T-helper 17 cell (primary cell): ENCODE measurements around the gene SLC8B1. TPM values are rescaled to one million over a fixed set of nuclear protein-coding genes. Genes with fewer than 3 reads are reported as not detected.

Experiments used
- ATAC-seq: fragments of 150-1000 bp; cut with Tn5 transposase; 2 replicates; pipeline ENCODE4 v1.10.0; 2021; ENCODE audit warnings: mild to moderate bottlenecking, moderate library complexity
- DNase-seq, 3 donors: peaks; one replicate each; pipeline versions ENCODE4 v3.0.0 to v3.0.0-alpha.2; 2020 to 2021
- H3K9me3 ChIP-seq: one replicate; pipeline ENCODE4 v1.7.0; 2013; ENCODE audit warnings: low read length, mild to moderate bottlenecking; ENCODE audit not compliant: control insufficient read depth, poor library complexity, severe bottlenecking
- H3K27ac Mint-ChIP-seq: one replicate; pipeline ENCODE4 v1.8.0; 2022; ENCODE audit warnings: mild to moderate bottlenecking, moderate library complexity, mixed read lengths
- H3K27me3 Mint-ChIP-seq: one replicate; pipeline ENCODE4 v1.8.0; 2022; ENCODE audit warnings: mixed read lengths
- H3K36me3 Mint-ChIP-seq: one replicate; pipeline ENCODE4 v1.8.0; 2022; ENCODE audit warnings: low read depth, mixed read lengths
- H3K4me1 Mint-ChIP-seq: one replicate; pipeline ENCODE4 v1.8.0; 2022; ENCODE audit warnings: mild to moderate bottlenecking, mixed read lengths
- H3K4me3 Mint-ChIP-seq: one replicate; pipeline ENCODE4 v1.8.0; 2022; ENCODE audit warnings: mild to moderate bottlenecking, moderate library complexity, mixed read lengths
- total RNA-seq, 4 donors: library from RNA in 2 of 4; stranded (reverse) in 2 of 4; gene quantifications; one replicate each; pipeline ENCODE4 v1.2.3 and lab custom pipeline; 2022 to 2026

Gene SLC8B1
- total RNA-seq, 2 donors from 2014 or later, result 58.6 to 66.0 TPM

- no peaks in the 10 kb centered on the region for H3K4me1 Mint-ChIP-seq
- H3K27me3 Mint-ChIP-seq, result peaks cover 11% of the 10 kb centered on the region
- H3K36me3 Mint-ChIP-seq, result no peaks in the 10 kb centered on the region
- no peak overlapping the region for H3K27ac Mint-ChIP-seq
- no peaks in the 10 kb centered on the region for H3K9me3 ChIP-seq
- no peak for ATAC-seq
- no peak for DNase-seq
- no peak overlapping the region for H3K4me3 Mint-ChIP-seq
Observed at GRCh38 chr12:113346353-113346752, 11.4 kb upstream of the SLC8B1 start.

GRCh38 chr12:113345318-113345717 is 10.4 kb upstream of the SLC8B1 start:
- H3K36me3 Mint-ChIP-seq, result no peaks in the 10 kb centered on the region
- no peak overlapping the region for H3K4me3 Mint-ChIP-seq
- no peak overlapping the region for H3K27ac Mint-ChIP-seq
- peaks cover 11% of the 10 kb centered on the region for H3K27me3 Mint-ChIP-seq
- no peak for DNase-seq
- no peaks in the 10 kb centered on the region for H3K4me1 Mint-ChIP-seq
- no peak for ATAC-seq
- H3K9me3 ChIP-seq, result no peaks in the 10 kb centered on the region

GRCh38 chr12:113341535-113341934 is 6.6 kb upstream of the SLC8B1 start:
- Mint-ChIP-seq H3K4me3 (no peak overlapping the region), H3K27me3 (no peaks in the 10 kb centered on the region), H3K27ac (peak overlapping the region; percentile 2), H3K4me1 (no peaks in the 10 kb centered on the region), H3K36me3 (no peaks in the 10 kb centered on the region)
- ATAC-seq, result no peak
- DNase-seq, result no peak
- no peaks in the 10 kb centered on the region for H3K9me3 ChIP-seq

- DNase-seq (no peak), ATAC-seq (no peak)
- H3K36me3 Mint-ChIP-seq, result no peaks in the 10 kb centered on the region
- no peak overlapping the region for H3K4me3 Mint-ChIP-seq
- no peaks in the 10 kb centered on the region for H3K27me3 Mint-ChIP-seq
- no peak overlapping the region for H3K27ac Mint-ChIP-seq
- H3K9me3 ChIP-seq, result no peaks in the 10 kb centered on the region
- H3K4me1 Mint-ChIP-seq, result peaks cover 2% of the 10 kb centered on the region
Observed at GRCh38 chr12:113340061-113340460, 5.2 kb upstream of the SLC8B1 start.

GRCh38 chr12:113339540-113339939 is 4.6 kb upstream of the SLC8B1 start:
- H3K27me3 Mint-ChIP-seq, result no peaks in the 10 kb centered on the region
- H3K4me1 Mint-ChIP-seq, result peaks cover 4% of the 10 kb centered on the region
- H3K4me3 Mint-ChIP-seq, result no peak overlapping the region
- no peak overlapping the region for H3K27ac Mint-ChIP-seq
- ATAC-seq (no peak), DNase-seq (no peak)
- H3K9me3 ChIP-seq, result no peaks in the 10 kb centered on the region
- H3K36me3 Mint-ChIP-seq, result peaks cover 2% of the 10 kb centered on the region

GRCh38 chr12:113333877-113334785 is 778 bp downstream of the SLC8B1 start:
- Mint-ChIP-seq H3K36me3 (peaks cover 15% of the 10 kb centered on the region), H3K4me1 (peaks cover 22% of the 10 kb centered on the region), H3K27me3 (no peaks in the 10 kb centered on the region), H3K27ac (peak overlapping the region; percentile 77), H3K4me3 (peak overlapping the region; percentile 95)
- ATAC-seq (peak; percentile 27), DNase-seq (no peak)
- H3K9me3 ChIP-seq, result no peaks in the 10 kb centered on the region

GRCh38 chr12:113333418-113333750 is 1.5 kb downstream of the SLC8B1 start:
- no peaks in the 10 kb centered on the region for H3K27me3 Mint-ChIP-seq
- ATAC-seq (no peak), DNase-seq (no peak)
- peak overlapping the region; percentile 95 for H3K4me3 Mint-ChIP-seq
- peak overlapping the region; percentile 77 for H3K27ac Mint-ChIP-seq
- no peaks in the 10 kb centered on the region for H3K9me3 ChIP-seq
- peaks cover 24% of the 10 kb centered on the region for H3K4me1 Mint-ChIP-seq
- H3K36me3 Mint-ChIP-seq, result peaks cover 15% of the 10 kb centered on the region

GRCh38 chr12:113332688-113333417 is 2.1 kb downstream of the SLC8B1 start:
- peaks cover 15% of the 10 kb centered on the region for H3K36me3 Mint-ChIP-seq
- H3K9me3 ChIP-seq, result no peaks in the 10 kb centered on the region
- H3K4me3 Mint-ChIP-seq, result peak overlapping the region; percentile 36
- ATAC-seq (no peak), DNase-seq (no peak)
- no peaks in the 10 kb centered on the region for H3K27me3 Mint-ChIP-seq
- peaks cover 27% of the 10 kb centered on the region for H3K4me1 Mint-ChIP-seq
- H3K27ac Mint-ChIP-seq, result no peak overlapping the region

- Mint-ChIP-seq H3K36me3 (peaks cover 15% of the 10 kb centered on the region), H3K27me3 (no peaks in the 10 kb centered on the region), H3K27ac (peak overlapping the region; percentile 83), H3K4me1 (peaks cover 30% of the 10 kb centered on the region), H3K4me3 (no peak overlapping the region)
- DNase-seq (no peak), ATAC-seq (no peak)
- no peaks in the 10 kb centered on the region for H3K9me3 ChIP-seq
Observed at GRCh38 chr12:113330505-113330904, 4.4 kb downstream of the SLC8B1 start.

- Mint-ChIP-seq H3K36me3 (peaks cover 15% of the 10 kb centered on the region), H3K27me3 (no peaks in the 10 kb centered on the region), H3K27ac (peak overlapping the region; percentile 83), H3K4me3 (no peak overlapping the region), H3K4me1 (peaks cover 28% of the 10 kb centered on the region)
- no peaks in the 10 kb centered on the region for H3K9me3 ChIP-seq
- DNase-seq, result no peak
- no peak for ATAC-seq
Observed at GRCh38 chr12:113329791-113330417, 5.0 kb downstream of the SLC8B1 start.

GRCh38 chr12:113329022-113329790 is 5.7 kb downstream of the SLC8B1 start:
- H3K4me3 Mint-ChIP-seq, result no peak overlapping the region
- H3K9me3 ChIP-seq, result no peaks in the 10 kb centered on the region
- H3K4me1 Mint-ChIP-seq, result peaks cover 23% of the 10 kb centered on the region
- peak overlapping the region; percentile 83 for H3K27ac Mint-ChIP-seq
- no peaks in the 10 kb centered on the region for H3K27me3 Mint-ChIP-seq
- peaks cover 12% of the 10 kb centered on the region for H3K36me3 Mint-ChIP-seq
- ATAC-seq (no peak), DNase-seq (no peak)

- no peak overlapping the region for H3K4me3 Mint-ChIP-seq
- no peak for ATAC-seq
- peaks cover 22% of the 10 kb centered on the region for H3K4me1 Mint-ChIP-seq
- DNase-seq, result no peak
- no peaks in the 10 kb centered on the region for H3K9me3 ChIP-seq
- H3K27me3 Mint-ChIP-seq, result no peaks in the 10 kb centered on the region
- H3K36me3 Mint-ChIP-seq, result peaks cover 12% of the 10 kb centered on the region
- peak overlapping the region; percentile 83 for H3K27ac Mint-ChIP-seq
Observed at GRCh38 chr12:113328368-113328889, 6.5 kb downstream of the SLC8B1 start.
